Cortex of kidney (tissue), 1 donor: ENCODE data around the gene CNGA3.

Experiments used
- DNase-seq: peaks from one replicate; lab custom pipeline; 2025; lab: John Stamatoyannopoulos, UW

CNGA3 gene

GRCh38 chr2:98329549-98329948 is 16.7 kb upstream of the CNGA3 start:
- DNase-seq = no peak

- no peak for DNase-seq
These were observed 13.3 kb upstream of the CNGA3 start for GRCh38 chr2:98332989-98333388.

- no peak for DNase-seq
These were observed 12.3 kb upstream of the CNGA3 start for GRCh38 chr2:98333922-98334321.

GRCh38 chr2:98334439-98335078 is 11.7 kb upstream of the CNGA3 start:
- DNase-seq = no peak

GRCh38 chr2:98335271-98335670 is 11.0 kb upstream of the CNGA3 start:
- DNase-seq = no peak

GRCh38 chr2:98341241-98341640 is 5.0 kb upstream of the CNGA3 start:
- DNase-seq = no peak

DNA sequence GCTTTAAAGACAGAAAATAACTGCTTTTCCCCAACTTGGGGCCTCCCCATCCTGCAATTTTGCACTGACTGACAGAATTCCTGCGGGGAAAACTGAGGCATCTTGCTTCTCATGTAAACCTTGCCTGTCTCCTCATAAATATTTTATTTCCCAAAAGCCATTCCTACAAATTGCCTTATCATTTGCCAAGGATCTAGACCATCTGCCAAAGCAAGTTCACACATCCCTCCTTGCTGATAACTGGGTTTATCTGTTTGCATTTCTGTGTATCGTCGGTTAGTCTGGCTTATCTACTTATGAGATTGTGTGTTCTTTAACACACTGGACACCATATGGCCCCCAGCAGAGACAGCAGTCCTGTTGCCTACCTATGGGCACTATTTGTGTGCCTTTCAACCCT is 3.0 kb upstream of the CNGA3 start:
- DNase-seq = no peak

GRCh38 chr2:98347298-98348065 is 1.2 kb downstream of the CNGA3 start:
- DNase-seq = no peak

- no peak for DNase-seq
These were observed 1.9 kb downstream of the CNGA3 start for GRCh38 chr2:98348066-98348561.

DNA sequence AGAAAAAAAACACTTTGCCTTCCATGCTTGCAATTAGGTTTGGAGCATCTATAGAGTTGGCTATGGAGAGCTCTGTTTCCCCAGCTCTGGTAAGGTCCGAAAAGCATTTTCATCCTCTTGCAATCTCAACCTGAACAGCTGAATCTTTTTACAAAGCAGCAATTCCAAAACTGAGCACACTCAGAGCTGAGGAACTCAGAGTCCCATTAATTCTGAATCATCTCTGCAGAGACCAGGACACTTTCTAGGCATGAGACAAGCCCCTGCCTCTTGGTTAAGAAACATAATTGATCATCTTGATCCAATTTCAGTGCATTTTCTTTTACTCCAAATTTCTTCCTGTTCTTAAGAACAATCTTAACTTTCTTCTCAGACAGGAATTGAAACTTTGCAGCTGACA is 4.2 kb downstream of the CNGA3 start:
- DNase-seq = no peak

- DNase-seq = no peak
These were observed 9.6 kb downstream of the CNGA3 start for GRCh38 chr2:98355881-98356280.

- DNase-seq = no peak
These were observed 10.5 kb downstream of the CNGA3 start for GRCh38 chr2:98356729-98357128.

DNA sequence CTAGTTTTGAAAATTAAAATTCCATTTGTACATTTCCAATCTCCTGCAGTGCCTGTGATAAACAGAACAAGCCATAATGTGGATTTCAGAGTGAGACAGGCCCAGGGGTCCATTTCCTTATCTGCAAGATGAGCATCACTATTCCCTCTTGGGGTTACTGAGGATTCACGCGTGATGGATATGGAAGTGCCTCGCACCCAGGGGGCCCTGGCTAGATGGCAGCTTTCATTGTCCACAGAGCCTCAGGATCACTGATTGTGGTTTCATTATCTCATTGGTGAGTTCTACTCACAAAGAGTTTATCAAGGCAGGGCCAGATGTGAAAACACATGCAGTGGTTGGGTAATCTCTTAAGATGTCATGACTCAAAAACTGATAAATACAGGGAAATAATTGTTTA is 11.6 kb downstream of the CNGA3 start:
- no peak for DNase-seq

DNA sequence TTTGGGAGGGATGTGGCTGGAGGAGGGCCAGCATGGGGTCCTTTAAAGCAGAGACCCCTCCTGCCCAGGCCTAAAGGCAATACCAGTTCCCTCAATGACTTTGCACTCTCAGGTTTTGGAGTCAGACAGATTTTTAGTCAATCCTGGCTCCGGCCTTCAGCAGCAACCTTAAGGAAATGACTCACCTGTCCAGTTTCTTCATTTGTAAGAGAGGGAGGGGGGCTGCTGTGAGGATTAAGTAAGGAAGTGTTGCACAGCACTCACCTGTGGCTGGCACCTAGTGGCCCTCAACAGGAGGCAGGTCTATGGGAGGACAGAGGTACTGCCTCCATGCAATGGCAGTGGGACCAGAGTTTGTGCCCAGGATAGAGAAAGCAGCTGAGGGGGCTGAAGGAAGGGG is 13.7 kb downstream of the CNGA3 start:
- no peak for DNase-seq

DNA sequence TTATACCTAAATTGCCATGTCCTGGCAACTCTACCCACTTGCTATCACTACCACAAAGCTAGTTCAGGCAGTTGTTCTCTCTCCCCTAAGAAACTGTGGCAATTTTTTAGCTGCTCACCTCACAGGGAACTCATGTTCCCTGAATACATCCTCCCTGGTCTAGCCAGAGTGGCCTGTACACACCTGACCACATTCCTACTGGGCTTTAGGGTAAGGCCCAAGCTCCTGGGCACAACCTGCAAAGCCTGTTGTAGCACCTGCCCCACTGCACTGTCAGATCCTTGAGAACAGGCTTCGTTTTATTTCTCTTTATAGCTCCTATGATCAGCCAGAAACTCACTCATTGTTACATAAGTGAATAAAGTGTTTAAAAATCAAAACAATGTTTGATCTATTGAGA is 21.5 kb downstream of the CNGA3 start:
- no peak for DNase-seq

DNA sequence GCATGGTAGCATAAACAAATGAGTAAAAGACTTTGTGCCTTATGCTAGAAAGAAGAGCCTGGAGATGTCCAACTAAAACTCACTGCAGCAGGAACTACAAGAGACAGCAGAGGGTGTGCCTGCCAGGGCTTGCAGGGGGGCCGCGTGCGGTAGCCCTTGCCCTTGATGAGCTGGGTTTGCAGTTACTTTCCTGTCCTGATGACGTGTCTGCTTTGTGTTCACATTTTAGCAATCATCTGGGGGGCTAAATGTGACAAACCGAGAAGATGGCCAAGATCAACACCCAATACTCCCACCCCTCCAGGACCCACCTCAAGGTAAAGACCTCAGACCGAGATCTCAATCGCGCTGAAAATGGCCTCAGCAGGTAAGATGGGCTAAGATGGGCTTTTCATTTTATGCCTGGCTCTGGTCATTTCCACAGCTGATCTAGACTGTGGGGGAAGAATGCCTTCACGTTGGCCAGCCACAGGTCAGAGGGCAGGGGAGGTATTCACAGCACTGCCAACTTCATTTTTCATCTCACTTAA is 23.5 kb downstream of the CNGA3 start:
- no peak for DNase-seq

DNA sequence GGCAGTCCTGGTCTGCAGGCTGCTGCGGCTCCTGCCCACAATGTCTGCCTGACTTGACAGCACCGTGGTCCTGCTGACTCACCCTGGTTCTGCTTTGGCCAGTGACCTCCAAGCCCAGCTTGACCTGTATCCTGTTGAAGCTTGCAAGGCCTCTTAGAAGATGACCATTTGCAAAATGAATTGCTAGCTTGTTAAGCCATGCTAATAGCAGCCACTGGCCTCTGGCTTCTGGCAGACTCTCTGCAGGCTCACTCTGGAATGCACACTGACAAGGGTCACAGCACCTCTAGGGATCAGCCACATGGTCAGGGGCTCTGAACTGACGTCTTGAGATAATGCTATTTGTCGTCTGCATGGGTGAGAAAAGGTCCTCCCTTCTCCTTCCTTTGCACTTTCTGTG is 25.9 kb downstream of the CNGA3 start:
- no peak for DNase-seq

- no peak for DNase-seq
These were observed 26.3 kb downstream of the CNGA3 start for GRCh38 chr2:98372579-98372978.

- no peak for DNase-seq
These were observed 28.0 kb downstream of the CNGA3 start for GRCh38 chr2:98374286-98374685.

- DNase-seq = no peak
These were observed 28.8 kb downstream of the CNGA3 start for GRCh38 chr2:98374958-98375570.

DNA sequence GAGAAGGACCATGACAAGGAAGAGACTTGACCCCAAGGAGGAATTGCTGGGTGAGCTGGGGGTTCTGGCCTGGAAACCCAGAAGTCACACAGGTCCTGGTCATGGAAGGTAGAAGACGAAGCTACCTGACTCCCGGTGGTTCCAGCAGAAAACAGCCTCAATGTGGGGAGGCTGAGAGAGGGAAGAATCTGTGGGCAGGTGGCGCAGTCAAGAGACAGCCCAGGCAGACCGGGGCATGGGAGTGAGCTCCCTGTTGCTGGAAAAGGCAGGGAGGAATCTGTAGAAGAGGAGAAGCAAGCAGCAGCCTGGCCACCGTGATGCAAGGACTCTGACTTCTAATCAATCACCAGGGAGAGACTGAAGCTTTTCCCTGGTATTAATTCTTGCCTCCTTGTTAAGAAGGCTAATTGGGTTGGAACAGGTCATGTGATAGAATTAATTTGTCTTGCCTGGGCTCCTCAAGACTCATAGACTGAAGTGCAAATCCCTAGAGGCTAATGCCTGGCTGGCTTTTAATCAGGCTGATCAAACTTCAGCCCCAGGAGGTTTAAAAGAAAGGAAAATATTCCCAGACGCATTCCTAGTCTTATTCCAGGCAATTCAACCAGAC is 30.1 kb downstream of the CNGA3 start:
- DNase-seq = no peak

- no peak for DNase-seq
These were observed 30.7 kb downstream of the CNGA3 start for GRCh38 chr2:98376996-98377395.

- DNase-seq = no peak
These were observed 31.3 kb downstream of the CNGA3 start for GRCh38 chr2:98377544-98377943.
